ENCODE data around the gene SYNGR1.
"Not testable (repeated sequence)": the region's sequence is repeated elsewhere in the genome, so short reads cannot be mapped to it uniquely, and the experiment has no call there.

Gene SYNGR1

GRCh38 chr22:39408807-39409206, 59.0 kb downstream of the SYNGR1 start:
- H3K36me3 ChIP-seq (ENCODE audit: control insufficient read depth, insufficient read depth, low read length): no peaks in the 10 kb centered on the region
- no CpG with 5 or more reads among the region's 1 CpG for WGBS (ENCODE audit: insufficient coverage, insufficient read length)
- H3K27me3 ChIP-seq (ENCODE audit: control insufficient read depth, insufficient read depth, low read length): no peaks in the 10 kb centered on the region
- no peaks in the 10 kb centered on the region for H3K9me3 ChIP-seq (ENCODE audit: control insufficient read depth, insufficient read depth, low read length)
- H3K4me3 ChIP-seq (ENCODE audit: low read length): no peak overlapping the region
- H3K27ac ChIP-seq (ENCODE audit: low read length): no peak overlapping the region
- no peak for DNase-seq (ENCODE audit: low read depth, low spot score)
- no peaks in the 10 kb centered on the region for H3K4me1 ChIP-seq (ENCODE audit: control insufficient read depth, insufficient read depth, low read length)

DNA sequence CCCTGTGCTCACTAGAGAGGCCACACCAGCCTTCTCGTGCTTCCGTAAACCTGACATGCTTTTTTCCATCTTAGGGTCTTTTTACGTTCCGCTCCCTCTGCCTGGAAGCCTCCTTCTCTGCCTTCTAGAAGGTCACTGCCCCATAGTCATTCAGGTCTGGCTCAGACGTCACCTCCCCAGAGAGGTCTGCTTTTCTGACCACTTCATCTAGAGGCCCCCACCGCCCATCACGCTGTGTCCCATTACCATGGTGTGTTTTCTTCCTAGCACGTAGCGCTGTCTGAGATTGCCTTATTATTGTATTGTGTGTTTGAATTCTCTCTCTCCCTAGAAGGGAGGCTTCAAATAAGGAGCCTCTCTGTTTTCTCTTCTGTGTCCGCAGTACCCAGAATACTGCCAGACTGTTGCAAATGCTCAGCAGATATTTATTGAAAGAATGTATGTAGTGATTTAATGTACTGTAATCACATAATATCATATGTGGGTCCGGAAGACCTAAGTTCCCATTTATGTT, 59.8 kb downstream of the SYNGR1 start:
- H3K9me3 ChIP-seq (ENCODE audit: control insufficient read depth, insufficient read depth, low read length): no peaks in the 10 kb centered on the region
- H3K4me3 ChIP-seq (ENCODE audit: low read length): no peak overlapping the region
- no peak for DNase-seq (ENCODE audit: low read depth, low spot score)
- H3K27me3 ChIP-seq (ENCODE audit: control insufficient read depth, insufficient read depth, low read length): no peaks in the 10 kb centered on the region
- no peaks in the 10 kb centered on the region for H3K4me1 ChIP-seq (ENCODE audit: control insufficient read depth, insufficient read depth, low read length)
- H3K27ac ChIP-seq (ENCODE audit: low read length): no peak overlapping the region
- no peaks in the 10 kb centered on the region for H3K36me3 ChIP-seq (ENCODE audit: control insufficient read depth, insufficient read depth, low read length)
- WGBS (ENCODE audit: insufficient coverage, insufficient read length): no CpG with 5 or more reads among the region's 11 CpGs

- H3K4me3 ChIP-seq (ENCODE audit: low read length): no peak overlapping the region
- no peaks in the 10 kb centered on the region; the same call in 1 of the 2 replicates for H3K36me3 ChIP-seq (ENCODE audit: control insufficient read depth, insufficient read depth, low read length)
- no peak for DNase-seq (ENCODE audit: low read depth, low spot score)
- no peaks in the 10 kb centered on the region for H3K9me3 ChIP-seq (ENCODE audit: control insufficient read depth, insufficient read depth, low read length)
- no peaks in the 10 kb centered on the region for H3K4me1 ChIP-seq (ENCODE audit: control insufficient read depth, insufficient read depth, low read length)
- H3K27ac ChIP-seq (ENCODE audit: low read length): no peak overlapping the region
- no peaks in the 10 kb centered on the region for H3K27me3 ChIP-seq (ENCODE audit: control insufficient read depth, insufficient read depth, low read length)
- WGBS (ENCODE audit: insufficient coverage, insufficient read length): no CpG with 5 or more reads among the region's 4 CpGs
Measured at GRCh38 chr22:39410264-39410663, 60.5 kb downstream of the SYNGR1 start.

GRCh38 chr22:39411828-39412365, 62.1 kb downstream of the SYNGR1 start:
- H3K27ac ChIP-seq (ENCODE audit: low read length); DNase-seq (ENCODE audit: low read depth, low spot score): not testable (repeated sequence)
- no CpG with 5 or more reads among the region's 11 CpGs for WGBS (ENCODE audit: insufficient coverage, insufficient read length)

DNA sequence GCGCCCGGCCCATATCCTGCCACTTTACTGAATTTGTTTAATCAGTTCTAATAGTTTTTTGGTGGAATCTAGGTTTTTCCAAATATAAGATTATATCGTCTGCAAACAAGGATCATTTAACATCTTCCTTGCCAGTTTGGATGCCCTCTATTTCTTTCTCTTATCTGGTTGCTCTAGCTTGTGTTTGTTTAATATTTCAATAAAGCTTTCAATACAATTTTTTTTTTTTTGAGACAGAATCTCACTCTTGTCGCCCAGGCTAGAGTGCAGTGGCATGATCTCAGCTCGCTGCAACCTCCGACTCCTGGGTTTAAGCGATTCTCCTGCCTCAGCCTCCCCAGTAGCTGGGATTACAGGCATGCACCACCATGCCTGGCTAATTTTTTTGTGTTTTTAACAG, 63.4 kb downstream of the SYNGR1 start:
- DNase-seq (ENCODE audit: low read depth, low spot score); H3K9me3 ChIP-seq (ENCODE audit: control insufficient read depth, insufficient read depth, low read length); H3K4me3 ChIP-seq (ENCODE audit: low read length); H3K27ac ChIP-seq (ENCODE audit: low read length); H3K27me3 ChIP-seq (ENCODE audit: control insufficient read depth, insufficient read depth, low read length); H3K4me1 ChIP-seq (ENCODE audit: control insufficient read depth, insufficient read depth, low read length): not testable (repeated sequence)
- WGBS (ENCODE audit: insufficient coverage, insufficient read length): no CpG with 5 or more reads among the region's 7 CpGs
- peaks cover 11% of the 10 kb centered on the region for H3K36me3 ChIP-seq (ENCODE audit: control insufficient read depth, insufficient read depth, low read length)

More at GRCh38 chr22:39411828-39412365, 62.1 kb downstream of the SYNGR1 start:
- not testable (repeated sequence) for H3K4me3 ChIP-seq (ENCODE audit: low read length); H3K27me3 ChIP-seq (ENCODE audit: control insufficient read depth, insufficient read depth, low read length); H3K9me3 ChIP-seq (ENCODE audit: control insufficient read depth, insufficient read depth, low read length); H3K4me1 ChIP-seq (ENCODE audit: control insufficient read depth, insufficient read depth, low read length)
- peaks cover 10% of the 10 kb centered on the region for H3K36me3 ChIP-seq (ENCODE audit: control insufficient read depth, insufficient read depth, low read length)

GRCh38 chr22:39414377-39414776, 64.6 kb downstream of the SYNGR1 start:
- Histone ChIP-seq H3K9me3 (ENCODE audit: control insufficient read depth, insufficient read depth, low read length) (no peaks in the 10 kb centered on the region), H3K27ac (ENCODE audit: low read length) (no peak overlapping the region), H3K4me1 (ENCODE audit: control insufficient read depth, insufficient read depth, low read length) (no peaks in the 10 kb centered on the region; the same call in 1 of the 2 replicates), H3K27me3 (ENCODE audit: control insufficient read depth, insufficient read depth, low read length) (no peaks in the 10 kb centered on the region), H3K4me3 (ENCODE audit: low read length) (no peak overlapping the region), H3K36me3 (ENCODE audit: control insufficient read depth, insufficient read depth, low read length) (peaks cover 14% of the 10 kb centered on the region)
- no peak for DNase-seq (ENCODE audit: low read depth, low spot score)
- WGBS (ENCODE audit: insufficient coverage, insufficient read length): no CpG with 5 or more reads among the region's 7 CpGs

DNA sequence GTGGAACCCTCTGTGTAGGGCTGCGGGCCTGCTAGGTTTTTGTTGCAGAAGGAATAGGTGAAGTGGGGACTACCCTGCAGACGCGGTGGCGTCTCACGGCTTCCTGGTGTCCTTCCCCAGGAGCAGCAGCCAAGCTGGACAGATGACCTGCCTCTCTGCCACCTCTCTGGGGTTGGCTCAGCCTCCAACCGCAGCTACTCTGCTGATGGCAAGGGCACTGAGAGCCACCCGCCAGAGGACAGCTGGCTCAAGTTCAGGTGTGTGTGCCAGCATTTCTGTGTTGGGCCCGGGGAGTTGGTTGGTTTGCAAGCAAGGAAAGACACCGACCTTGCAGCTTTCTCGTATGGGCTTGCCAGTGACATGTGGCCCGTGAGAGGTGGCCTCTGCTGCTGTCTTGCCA, 65.1 kb downstream of the SYNGR1 start:
- Histone ChIP-seq H3K36me3 (ENCODE audit: control insufficient read depth, insufficient read depth, low read length) (peaks cover 18% of the 10 kb centered on the region), H3K9me3 (ENCODE audit: control insufficient read depth, insufficient read depth, low read length) (no peaks in the 10 kb centered on the region), H3K4me1 (ENCODE audit: control insufficient read depth, insufficient read depth, low read length) (no peaks in the 10 kb centered on the region; the same call in 1 of the 2 replicates), H3K4me3 (ENCODE audit: low read length) (no peak overlapping the region), H3K27me3 (ENCODE audit: control insufficient read depth, insufficient read depth, low read length) (no peaks in the 10 kb centered on the region), H3K27ac (ENCODE audit: low read length) (no peak overlapping the region)
- DNase-seq (ENCODE audit: low read depth, low spot score): no peak
- no CpG with 5 or more reads among the region's 11 CpGs for WGBS (ENCODE audit: insufficient coverage, insufficient read length)

DNA sequence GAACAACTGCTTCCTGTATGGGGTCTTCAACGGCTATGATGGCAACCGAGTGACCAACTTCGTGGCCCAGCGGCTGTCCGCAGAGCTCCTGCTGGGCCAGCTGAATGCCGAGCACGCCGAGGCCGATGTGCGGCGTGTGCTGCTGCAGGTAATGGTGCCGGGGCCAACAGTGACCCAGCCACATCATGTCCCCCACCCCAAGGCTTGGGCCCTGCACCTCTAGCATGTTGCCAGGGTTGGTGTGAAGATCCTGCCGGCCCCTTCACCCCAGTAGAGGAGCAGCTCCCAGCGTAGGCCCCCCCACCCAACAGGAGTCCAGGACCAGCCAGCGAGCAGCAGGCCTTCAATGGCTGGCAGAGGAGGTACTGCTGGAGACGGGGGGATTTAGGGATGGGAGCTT, 65.7 kb downstream of the SYNGR1 start:
- no peaks in the 10 kb centered on the region; the same call in 1 of the 2 replicates for H3K4me1 ChIP-seq (ENCODE audit: control insufficient read depth, insufficient read depth, low read length)
- H3K27me3 ChIP-seq (ENCODE audit: control insufficient read depth, insufficient read depth, low read length): no peaks in the 10 kb centered on the region
- no CpG with 5 or more reads among the region's 16 CpGs for WGBS (ENCODE audit: insufficient coverage, insufficient read length)
- no peak for DNase-seq (ENCODE audit: low read depth, low spot score)
- H3K27ac ChIP-seq (ENCODE audit: low read length): no peak overlapping the region
- H3K36me3 ChIP-seq (ENCODE audit: control insufficient read depth, insufficient read depth, low read length): peaks cover 25% of the 10 kb centered on the region
- H3K9me3 ChIP-seq (ENCODE audit: control insufficient read depth, insufficient read depth, low read length): no peaks in the 10 kb centered on the region
- H3K4me3 ChIP-seq (ENCODE audit: low read length): no peak overlapping the region

DNA sequence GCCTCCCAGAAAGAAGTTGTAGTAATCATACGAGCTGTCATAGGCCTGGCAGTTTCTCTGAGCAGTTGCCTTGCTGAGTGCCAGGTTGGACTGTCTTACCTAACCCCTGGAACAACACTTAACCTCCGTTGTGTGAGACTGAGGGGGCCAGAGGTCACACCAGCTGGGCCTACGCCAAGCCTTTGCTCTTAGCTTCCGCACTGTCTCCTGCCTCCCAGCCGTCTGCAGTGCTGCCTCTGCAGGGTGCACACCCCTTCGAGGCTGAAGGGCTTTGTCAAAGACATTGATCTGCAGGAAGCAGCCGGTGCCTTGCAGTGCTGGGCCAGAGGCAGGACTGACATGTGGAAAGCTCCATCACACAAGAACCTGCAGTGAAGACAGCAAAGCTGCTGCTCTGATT, 66.5 kb downstream of the SYNGR1 start:
- Histone ChIP-seq H3K27me3 (ENCODE audit: control insufficient read depth, insufficient read depth, low read length) (no peaks in the 10 kb centered on the region), H3K4me3 (ENCODE audit: low read length) (no peak overlapping the region), H3K4me1 (ENCODE audit: control insufficient read depth, insufficient read depth, low read length) (no peaks in the 10 kb centered on the region; the same call in 1 of the 2 replicates), H3K27ac (ENCODE audit: low read length) (no peak overlapping the region), H3K9me3 (ENCODE audit: control insufficient read depth, insufficient read depth, low read length) (no peaks in the 10 kb centered on the region), H3K36me3 (ENCODE audit: control insufficient read depth, insufficient read depth, low read length) (peaks cover 27% of the 10 kb centered on the region)
- WGBS (ENCODE audit: insufficient coverage, insufficient read length): no CpG with 5 or more reads among the region's 7 CpGs
- DNase-seq (ENCODE audit: low read depth, low spot score): no peak

DNA sequence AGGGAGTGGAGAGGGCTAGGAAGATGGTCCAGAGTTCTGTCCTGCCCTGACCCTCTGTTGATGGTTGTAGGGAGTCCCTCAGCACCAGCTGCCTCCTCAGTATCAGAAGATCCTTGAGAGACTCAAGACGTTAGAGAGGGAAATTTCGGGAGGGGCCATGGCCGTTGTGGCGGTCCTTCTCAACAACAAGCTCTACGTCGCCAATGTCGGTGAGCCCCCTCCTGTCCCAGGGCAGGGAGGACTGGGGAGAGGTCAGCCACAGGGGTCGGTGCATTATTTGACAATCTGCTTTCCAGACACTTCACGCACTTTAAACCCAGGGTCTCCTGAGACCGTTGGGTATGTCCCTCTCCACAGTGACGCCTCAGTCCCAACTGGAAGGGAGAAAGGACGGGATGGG, 67.8 kb downstream of the SYNGR1 start:
- Histone ChIP-seq H3K27me3 (ENCODE audit: control insufficient read depth, insufficient read depth, low read length) (no peaks in the 10 kb centered on the region), H3K9me3 (ENCODE audit: control insufficient read depth, insufficient read depth, low read length) (no peaks in the 10 kb centered on the region), H3K27ac (ENCODE audit: low read length) (no peak overlapping the region), H3K36me3 (ENCODE audit: control insufficient read depth, insufficient read depth, low read length) (peaks cover 31% of the 10 kb centered on the region), H3K4me3 (ENCODE audit: low read length) (no peak overlapping the region), H3K4me1 (ENCODE audit: control insufficient read depth, insufficient read depth, low read length) (no peaks in the 10 kb centered on the region; the same call in 1 of the 2 replicates)
- WGBS (ENCODE audit: insufficient coverage, insufficient read length): no CpG with 5 or more reads among the region's 12 CpGs
- no peak for DNase-seq (ENCODE audit: low read depth, low spot score)

GRCh38 chr22:39418696-39419095, 68.9 kb downstream of the SYNGR1 start:
- WGBS (ENCODE audit: insufficient coverage, insufficient read length): no CpG with 5 or more reads among the region's 12 CpGs
- Histone ChIP-seq H3K27ac (ENCODE audit: low read length) (no peak overlapping the region), H3K9me3 (ENCODE audit: control insufficient read depth, insufficient read depth, low read length) (no peaks in the 10 kb centered on the region), H3K4me3 (ENCODE audit: low read length) (no peak overlapping the region), H3K4me1 (ENCODE audit: control insufficient read depth, insufficient read depth, low read length) (no peaks in the 10 kb centered on the region; the same call in 1 of the 2 replicates), H3K36me3 (ENCODE audit: control insufficient read depth, insufficient read depth, low read length) (peaks cover 32% of the 10 kb centered on the region), H3K27me3 (ENCODE audit: control insufficient read depth, insufficient read depth, low read length) (no peaks in the 10 kb centered on the region)
- DNase-seq (ENCODE audit: low read depth, low spot score): no peak
